Measurements from ENCODE around the gene RAB1B.

Gene RAB1B

DNA sequence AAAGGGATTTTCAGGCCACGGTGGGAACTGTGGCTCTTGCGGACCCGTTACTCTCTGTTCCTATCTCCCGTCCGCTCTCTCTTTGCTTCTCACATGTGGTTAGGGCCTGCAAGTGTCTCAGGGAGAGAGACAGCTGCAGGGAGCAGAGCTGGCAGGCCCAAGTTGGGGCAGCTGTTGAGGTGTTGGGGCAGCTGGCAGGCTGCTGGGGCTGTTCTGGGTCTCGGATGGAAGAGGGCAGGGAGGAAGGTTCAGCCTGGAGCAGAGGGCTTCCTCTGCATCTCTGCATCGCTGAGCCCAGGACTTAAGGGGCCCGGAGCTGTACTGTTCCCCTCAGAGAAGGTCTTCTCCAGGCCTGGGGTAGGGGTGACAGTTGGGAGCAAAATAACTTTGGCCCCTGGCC is 7.0 kb downstream of the RAB1B start:
- TF ChIP-seq FOXP2 (optimal IDR thresholded peaks at IDR 0.05; ENCODE audit: borderline replicate concordance, extremely low read depth, extremely low read length, insufficient read depth) (no peak), TAF1 (IDR thresholded peaks at IDR 0.05; ENCODE audit: borderline replicate concordance, insufficient read depth, low read length) (no peak), POLR2AphosphoS5 (IDR thresholded peaks at IDR 0.05; ENCODE audit: low read depth, low read length) (no peak), SIN3A (IDR thresholded peaks at IDR 0.05; ENCODE audit: borderline replicate concordance, insufficient read depth, low read length) (no peak)
- TF ChIP-seq, protein P1, sequence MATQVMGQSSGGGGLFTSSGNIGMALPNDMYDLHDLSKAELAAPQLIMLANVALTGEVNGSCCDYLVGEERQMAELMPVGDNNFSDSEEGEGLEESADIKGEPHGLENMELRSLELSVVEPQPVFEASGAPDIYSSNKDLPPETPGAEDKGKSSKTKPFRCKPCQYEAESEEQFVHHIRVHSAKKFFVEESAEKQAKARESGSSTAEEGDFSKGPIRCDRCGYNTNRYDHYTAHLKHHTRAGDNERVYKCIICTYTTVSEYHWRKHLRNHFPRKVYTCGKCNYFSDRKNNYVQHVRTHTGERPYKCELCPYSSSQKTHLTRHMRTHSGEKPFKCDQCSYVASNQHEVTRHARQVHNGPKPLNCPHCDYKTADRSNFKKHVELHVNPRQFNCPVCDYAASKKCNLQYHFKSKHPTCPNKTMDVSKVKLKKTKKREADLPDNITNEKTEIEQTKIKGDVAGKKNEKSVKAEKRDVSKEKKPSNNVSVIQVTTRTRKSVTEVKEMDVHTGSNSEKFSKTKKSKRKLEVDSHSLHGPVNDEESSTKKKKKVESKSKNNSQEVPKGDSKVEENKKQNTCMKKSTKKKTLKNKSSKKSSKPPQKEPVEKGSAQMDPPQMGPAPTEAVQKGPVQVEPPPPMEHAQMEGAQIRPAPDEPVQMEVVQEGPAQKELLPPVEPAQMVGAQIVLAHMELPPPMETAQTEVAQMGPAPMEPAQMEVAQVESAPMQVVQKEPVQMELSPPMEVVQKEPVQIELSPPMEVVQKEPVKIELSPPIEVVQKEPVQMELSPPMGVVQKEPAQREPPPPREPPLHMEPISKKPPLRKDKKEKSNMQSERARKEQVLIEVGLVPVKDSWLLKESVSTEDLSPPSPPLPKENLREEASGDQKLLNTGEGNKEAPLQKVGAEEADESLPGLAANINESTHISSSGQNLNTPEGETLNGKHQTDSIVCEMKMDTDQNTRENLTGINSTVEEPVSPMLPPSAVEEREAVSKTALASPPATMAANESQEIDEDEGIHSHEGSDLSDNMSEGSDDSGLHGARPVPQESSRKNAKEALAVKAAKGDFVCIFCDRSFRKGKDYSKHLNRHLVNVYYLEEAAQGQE (IDR thresholded peaks at IDR 0.05; ENCODE audit: insufficient read depth in 1 of 2, low read depth in 2 of 2, low read length in 2 of 2), result no peak

- TF ChIP-seq POLR2AphosphoS5 (IDR thresholded peaks at IDR 0.05; ENCODE audit: low read depth, low read length) (0 out of 2 replicates have a peak, but pooled peaks have one; percentile 17), SIN3A (IDR thresholded peaks at IDR 0.05; ENCODE audit: borderline replicate concordance, insufficient read depth, low read length) (no peak), FOXP2 (optimal IDR thresholded peaks at IDR 0.05; ENCODE audit: borderline replicate concordance, extremely low read depth, extremely low read length, insufficient read depth) (no peak)
These were observed 7.7 kb downstream of the RAB1B start for GRCh38 chr11:66275984-66276612.

- TF ChIP-seq POLR2AphosphoS5 (IDR thresholded peaks at IDR 0.05; ENCODE audit: low read depth, low read length) (peak; percentile 57), SIN3A (IDR thresholded peaks at IDR 0.05; ENCODE audit: borderline replicate concordance, insufficient read depth, low read length) (no peak)
These were observed 9.3 kb downstream of the RAB1B start, which contains the start of gene CNIH2 for GRCh38 chr11:66277471-66278362. CNIH2 (plus strand) TSS chr11:66278175; CDS start chr11:66278457, 282 bp downstream.

GRCh38 chr11:66278363-66279091 is 10.1 kb downstream of the RAB1B start:
- TF ChIP-seq FOXP2 (optimal IDR thresholded peaks at IDR 0.05; ENCODE audit: borderline replicate concordance, extremely low read depth, extremely low read length, insufficient read depth) (no peak), SIN3A (IDR thresholded peaks at IDR 0.05; ENCODE audit: borderline replicate concordance, insufficient read depth, low read length) (no peak), POLR2AphosphoS5 (IDR thresholded peaks at IDR 0.05; ENCODE audit: low read depth, low read length) (no peak)
- TF ChIP-seq, protein P1 (IDR thresholded peaks at IDR 0.05; ENCODE audit: insufficient read depth in 1 of 2, low read depth in 2 of 2, low read length in 2 of 2), result no peak

DNA sequence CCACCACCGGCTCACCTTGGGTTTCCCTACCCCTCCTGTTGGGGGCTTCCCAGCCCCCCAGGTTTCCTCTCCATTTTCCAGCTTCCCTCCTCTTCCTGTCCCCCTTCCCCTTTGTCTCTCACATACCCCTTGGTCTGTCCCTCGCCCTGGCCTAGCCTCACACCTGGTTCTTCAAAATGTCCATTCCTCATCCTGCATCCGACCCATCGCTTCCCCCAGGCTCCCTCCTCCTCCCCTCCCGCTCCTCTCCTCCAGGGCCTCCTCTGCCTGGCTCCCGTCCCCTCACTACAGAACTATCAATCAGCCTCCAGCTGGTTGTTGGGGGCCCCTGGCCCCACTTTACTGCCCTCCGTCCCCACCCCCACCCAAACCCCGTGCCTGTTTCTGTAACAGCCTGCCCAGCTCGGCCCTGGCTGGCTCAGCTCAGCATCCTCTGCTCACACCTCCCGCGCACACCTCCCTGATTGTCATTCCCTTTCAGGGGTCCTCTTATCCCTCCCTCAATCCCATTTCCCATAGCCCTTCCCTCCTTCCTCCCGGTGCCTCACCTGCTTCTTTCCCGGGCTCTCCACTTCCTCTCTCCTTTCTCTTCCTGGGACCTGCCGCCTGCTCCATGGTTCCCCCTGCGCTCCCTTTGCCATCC is 10.8 kb downstream of the RAB1B start:
- TF ChIP-seq, protein P1 (IDR thresholded peaks at IDR 0.05; ENCODE audit: insufficient read depth in 1 of 2, low read depth in 2 of 2, low read length in 2 of 2), result no peak
- TF ChIP-seq TAF1 (IDR thresholded peaks at IDR 0.05; ENCODE audit: borderline replicate concordance, insufficient read depth, low read length) (no peak), POLR2AphosphoS5 (IDR thresholded peaks at IDR 0.05; ENCODE audit: low read depth, low read length) (no peak), FOXP2 (optimal IDR thresholded peaks at IDR 0.05; ENCODE audit: borderline replicate concordance, extremely low read depth, extremely low read length, insufficient read depth) (no peak), SIN3A (IDR thresholded peaks at IDR 0.05; ENCODE audit: borderline replicate concordance, insufficient read depth, low read length) (no peak)
